NK-92 (cell line): ENCODE data around the gene C12orf75.
"Not testable (repeated sequence)": the region's sequence is repeated elsewhere in the genome, so short reads cannot be mapped to it uniquely, and the experiment has no call there.

ENCODE experiments used
- DNase-seq: peaks from one replicate; lab custom pipeline; 2025; ENCODE audit not compliant: unreplicated experiment; lab: John Stamatoyannopoulos, UW

C12orf75 gene

GRCh38 chr12:105369014-105369413 lies 38.5 kb downstream of the C12orf75 start:
- no peak for DNase-seq

DNA sequence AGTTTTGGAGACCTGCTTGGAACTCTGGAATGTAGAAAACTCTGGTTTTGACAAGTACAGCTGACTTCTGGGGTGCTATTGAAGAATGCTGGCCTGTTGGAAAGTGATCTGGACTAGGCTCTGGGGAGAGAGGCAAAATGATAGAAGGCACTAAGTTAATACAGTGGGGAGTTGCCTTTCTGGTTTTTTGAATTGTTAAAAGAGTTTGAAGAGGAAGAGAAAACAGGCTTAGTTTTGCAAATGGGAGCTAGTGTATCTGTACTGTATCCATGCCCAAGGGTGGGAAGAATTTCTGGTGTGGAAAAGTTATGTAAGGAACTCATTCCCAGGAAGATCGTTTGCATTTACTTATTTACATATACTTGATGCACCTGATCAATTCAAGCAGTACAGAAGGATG lies 43.8 kb downstream of the C12orf75 start:
- no peak for DNase-seq

GRCh38 chr12:105377077-105377476 lies 46.6 kb downstream of the C12orf75 start:
- DNase-seq, result no peak

GRCh38 chr12:105378911-105379310 lies 48.4 kb downstream of the C12orf75 start:
- DNase-seq, result no peak

DNA sequence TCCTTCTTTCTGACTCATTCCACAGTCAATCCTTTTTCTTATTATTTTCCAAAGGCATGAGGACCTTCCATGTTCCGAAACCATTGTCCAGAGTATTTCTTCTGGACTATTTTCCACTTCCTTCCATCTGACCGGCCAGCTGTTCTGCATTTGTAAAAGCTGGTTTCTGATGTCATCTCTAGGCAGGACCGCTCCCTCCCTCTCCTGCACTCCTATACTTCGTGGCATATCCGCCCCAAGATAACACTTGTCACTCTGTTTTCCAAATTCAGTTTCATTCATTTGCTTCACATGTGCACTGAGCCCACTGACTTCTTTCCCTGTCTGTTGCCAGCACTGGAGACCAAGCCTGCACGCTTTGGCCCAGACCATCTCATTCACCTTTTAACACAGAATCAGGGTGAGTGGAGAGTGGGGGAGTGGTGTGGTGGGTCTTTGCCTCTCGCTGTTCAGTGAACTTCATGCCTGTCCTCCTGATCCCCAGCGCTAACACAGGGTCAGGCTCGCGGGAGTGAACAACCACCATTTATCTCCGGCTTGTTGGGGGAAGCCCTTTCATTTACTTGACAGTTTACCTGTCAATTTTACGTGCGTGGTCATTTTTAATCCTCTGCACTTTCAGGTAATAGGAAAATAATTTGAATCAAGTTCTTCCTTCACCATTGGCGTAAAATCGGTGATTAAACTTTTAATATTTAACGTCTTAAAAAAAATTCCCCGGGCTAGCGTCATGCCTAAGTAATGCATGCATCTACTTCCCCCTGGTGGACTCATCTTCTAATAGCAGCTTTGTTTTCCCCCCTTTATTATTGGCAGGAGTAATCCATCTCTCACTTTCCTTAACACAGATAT lies 52.5 kb downstream of the C12orf75 start:
- no peak for DNase-seq

DNA sequence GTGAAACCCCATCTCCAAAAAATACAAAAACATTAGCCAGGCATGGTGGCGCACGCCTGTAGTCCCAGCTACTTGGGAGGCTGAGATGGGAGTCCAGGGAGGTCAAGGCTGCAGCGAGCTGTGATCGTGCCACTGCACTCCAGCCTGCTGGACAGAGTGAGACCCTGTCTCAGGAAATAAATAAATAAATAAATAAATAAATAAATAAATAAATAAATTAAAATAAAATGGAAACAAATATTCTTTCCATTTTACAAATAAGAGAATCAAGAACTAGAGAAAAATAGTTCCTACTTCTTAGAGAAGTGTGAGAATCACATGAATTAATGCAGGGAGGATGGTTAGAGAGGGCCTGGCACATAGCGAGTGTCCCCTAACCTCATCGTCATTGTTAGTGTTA lies 53.7 kb downstream of the C12orf75 start:
- no peak for DNase-seq

- DNase-seq, result no peak
These were observed 54.5 kb downstream of the C12orf75 start for GRCh38 chr12:105384916-105385535.

DNA sequence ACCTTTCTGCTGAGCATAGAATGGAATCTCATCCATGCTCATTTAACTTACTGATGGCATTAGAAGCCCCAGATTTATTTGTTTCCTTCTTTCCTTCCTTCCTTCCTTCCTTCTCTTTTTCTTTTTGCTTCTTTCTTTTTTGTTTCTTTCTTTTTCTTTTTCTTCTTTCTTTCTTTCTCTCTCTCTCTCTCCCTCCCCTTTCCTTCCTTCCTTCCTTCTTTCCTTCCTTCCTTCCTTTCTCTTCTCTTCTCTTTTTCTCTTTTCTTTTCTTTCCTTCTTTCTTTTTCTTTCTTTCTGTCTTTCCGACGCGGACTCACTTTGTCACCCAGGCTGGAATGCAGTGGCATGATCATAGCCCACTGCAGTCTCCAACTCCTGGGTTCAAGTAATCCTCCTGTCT lies 55.9 kb downstream of the C12orf75 start:
- no peak for DNase-seq

- DNase-seq, result no peak
These were observed 60.7 kb downstream of the C12orf75 start for GRCh38 chr12:105391231-105391630.

DNA sequence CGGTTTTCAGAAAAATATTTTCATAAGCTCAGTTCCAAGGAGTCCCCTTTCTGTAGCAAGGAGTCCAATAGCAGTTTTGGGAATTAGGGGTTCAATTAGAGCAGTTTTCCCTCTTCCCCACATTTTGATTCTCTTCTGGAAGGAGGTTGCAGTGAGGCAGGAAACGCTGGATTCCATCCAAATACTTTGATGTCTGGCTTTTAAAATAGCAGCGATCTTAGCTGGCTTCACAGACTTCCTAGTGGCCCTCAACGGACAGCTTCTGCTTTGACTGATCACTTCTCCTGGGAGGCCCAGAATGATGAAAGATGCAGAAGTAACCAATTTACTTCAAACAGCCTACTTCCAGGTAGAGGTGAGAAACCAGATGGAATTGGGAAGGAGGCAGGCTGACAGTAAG lies 63.1 kb downstream of the C12orf75 start:
- no peak for DNase-seq

GRCh38 chr12:105396024-105396423 lies 65.5 kb downstream of the C12orf75 start:
- no peak for DNase-seq

DNA sequence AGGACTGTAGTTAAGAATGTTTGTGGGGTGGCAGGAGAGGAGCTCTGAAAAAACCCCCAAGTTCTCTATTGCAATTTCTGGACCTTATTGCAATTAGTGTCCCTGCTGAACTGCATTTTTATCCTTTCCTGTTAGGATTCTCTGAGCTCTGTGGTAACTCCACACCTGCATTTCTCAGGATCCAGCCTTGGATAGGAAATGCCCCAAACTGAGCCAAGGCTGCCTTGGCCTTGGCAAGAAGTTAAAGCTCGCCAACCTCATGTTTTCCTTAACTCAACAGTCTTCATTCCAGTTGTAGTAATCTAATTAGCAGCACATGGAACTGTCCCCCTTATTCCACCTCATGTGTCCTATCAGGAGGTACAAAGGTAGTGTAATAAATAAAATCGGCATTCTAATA lies 66.5 kb downstream of the C12orf75 start:
- DNase-seq, result no peak

GRCh38 chr12:105398930-105399329 lies 68.4 kb downstream of the C12orf75 start:
- no peak for DNase-seq

DNA sequence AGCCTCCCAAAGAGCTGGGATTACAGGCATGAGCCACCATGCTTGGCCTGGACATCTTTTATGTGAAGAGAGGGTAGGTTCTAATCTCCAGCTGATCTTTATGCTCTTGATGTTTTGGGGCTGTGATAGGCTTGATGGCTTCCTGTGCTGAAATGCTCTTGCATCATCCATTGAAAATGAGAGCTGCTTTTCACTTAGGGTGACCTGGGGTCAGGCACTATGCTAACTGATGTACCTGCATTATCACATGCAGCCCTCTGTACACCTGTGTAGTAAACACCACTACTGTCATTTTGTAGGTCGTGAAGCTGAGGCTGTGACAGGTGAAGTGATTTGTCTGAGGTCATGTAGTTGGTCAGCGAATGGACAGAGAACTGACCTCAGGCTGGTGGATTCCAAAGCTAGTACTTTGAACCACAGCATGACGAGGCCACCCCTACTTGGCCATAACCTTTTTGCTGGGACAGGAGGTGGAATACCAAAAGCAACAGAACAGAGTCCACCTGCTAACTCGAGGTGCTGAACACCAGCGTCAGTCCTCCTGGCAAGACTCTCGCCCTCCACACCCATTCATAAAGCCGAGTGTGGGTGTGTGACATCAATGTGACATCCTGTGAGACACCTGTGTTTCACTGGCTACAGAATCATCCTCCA lies 69.1 kb downstream of the C12orf75 start:
- no peak for DNase-seq

DNA sequence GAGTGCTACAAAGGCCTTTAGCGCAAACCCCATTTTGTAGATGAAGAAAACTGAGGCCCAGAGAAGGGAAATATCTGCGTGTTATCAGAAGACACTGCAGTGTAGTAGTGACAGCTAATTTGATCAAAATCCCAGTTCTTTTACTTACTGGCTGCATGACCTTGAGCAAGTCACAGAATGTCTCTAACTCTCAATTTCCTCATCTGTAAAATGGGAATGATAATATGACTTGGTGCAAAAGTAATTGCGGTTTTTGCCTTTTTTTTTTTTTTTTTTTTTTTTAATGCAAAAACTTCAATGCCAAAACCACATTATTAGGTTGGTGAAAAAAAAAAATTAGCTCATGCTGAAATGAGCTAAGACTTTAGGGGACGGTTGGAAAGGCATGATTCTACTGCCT lies 69.7 kb downstream of the C12orf75 start:
- no peak for DNase-seq

DNA sequence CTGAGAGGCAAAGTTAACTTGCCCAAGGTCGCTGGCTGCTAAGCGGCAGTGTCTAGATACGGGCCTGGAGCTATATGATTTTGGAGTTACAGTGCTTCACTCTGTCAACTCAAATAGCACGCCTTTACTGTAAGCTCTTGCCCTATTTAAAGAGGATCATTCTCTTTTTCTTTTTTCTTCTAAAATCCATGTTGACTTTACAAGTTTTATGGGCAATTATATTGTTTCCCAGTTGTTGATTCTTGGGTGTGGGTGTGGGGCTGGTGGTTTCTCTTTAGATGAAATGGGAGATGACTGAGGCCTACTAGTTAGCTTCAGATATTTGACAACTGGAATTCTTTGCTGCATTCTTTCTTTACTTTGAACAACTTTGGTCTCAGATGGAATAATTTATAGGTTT lies 70.7 kb downstream of the C12orf75 start:
- no peak for DNase-seq

DNA sequence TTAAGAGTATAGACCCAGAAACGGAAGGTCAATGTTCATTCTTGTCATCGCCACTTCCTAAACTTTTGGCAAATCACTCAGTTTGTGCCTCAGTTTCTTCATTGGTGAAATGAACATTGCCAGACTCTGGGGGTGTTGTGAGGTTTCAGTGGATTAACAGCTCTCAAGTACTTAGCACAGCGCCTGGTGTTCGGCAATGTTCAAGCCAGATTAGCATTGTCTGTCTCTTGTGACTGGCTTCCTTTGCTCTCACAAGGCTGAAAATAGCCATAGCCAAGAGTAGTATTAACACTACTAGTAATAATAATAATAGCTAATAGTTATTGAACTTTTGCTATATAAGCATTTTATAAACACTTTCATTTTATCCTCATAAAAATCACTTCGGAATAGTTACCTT lies 71.9 kb downstream of the C12orf75 start:
- DNase-seq, result no peak

GRCh38 chr12:105403095-105403494 lies 72.6 kb downstream of the C12orf75 start:
- no peak for DNase-seq

GRCh38 chr12:105404134-105404533 lies 73.6 kb downstream of the C12orf75 start:
- DNase-seq, result not testable (repeated sequence)

DNA sequence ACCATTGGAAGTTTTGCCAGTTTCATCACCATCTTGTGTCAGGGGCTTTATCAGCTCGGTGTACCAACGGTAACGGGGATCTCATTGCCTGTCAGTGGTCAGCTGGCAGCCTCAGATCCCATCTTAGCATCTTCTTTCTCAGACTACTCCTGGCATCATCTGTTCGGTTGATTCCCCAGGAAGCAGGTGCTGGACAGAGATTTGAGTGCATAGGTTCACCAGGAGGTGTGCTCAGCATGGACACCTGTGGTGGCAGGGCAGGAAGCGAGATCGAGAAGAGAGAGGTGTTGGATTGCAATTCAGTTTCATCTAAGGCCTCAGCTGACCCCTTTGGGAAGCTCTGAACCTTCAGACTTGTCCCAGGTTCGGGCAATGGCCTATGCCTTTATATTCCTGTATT lies 76.0 kb downstream of the C12orf75 start:
- DNase-seq, result no peak

DNA sequence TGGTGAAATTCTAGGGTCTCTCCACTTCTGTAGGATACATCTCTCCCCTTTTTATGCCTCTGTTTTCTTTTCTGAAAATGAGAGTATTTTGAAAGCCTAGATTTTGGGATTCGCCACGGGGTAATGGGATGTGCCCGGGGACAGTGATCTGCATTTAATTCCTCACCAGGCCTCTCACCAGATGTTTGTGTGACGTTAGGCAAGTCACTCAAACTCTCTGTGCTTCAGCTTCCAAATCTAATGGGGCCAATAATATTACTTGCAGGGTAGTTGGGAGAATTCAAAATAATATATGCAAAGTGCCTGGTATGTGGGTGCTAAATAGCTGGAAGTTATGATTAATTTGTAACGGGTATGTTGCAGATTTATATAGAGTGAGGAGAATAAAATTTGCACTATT lies 78.8 kb downstream of the C12orf75 start:
- no peak for DNase-seq

DNA sequence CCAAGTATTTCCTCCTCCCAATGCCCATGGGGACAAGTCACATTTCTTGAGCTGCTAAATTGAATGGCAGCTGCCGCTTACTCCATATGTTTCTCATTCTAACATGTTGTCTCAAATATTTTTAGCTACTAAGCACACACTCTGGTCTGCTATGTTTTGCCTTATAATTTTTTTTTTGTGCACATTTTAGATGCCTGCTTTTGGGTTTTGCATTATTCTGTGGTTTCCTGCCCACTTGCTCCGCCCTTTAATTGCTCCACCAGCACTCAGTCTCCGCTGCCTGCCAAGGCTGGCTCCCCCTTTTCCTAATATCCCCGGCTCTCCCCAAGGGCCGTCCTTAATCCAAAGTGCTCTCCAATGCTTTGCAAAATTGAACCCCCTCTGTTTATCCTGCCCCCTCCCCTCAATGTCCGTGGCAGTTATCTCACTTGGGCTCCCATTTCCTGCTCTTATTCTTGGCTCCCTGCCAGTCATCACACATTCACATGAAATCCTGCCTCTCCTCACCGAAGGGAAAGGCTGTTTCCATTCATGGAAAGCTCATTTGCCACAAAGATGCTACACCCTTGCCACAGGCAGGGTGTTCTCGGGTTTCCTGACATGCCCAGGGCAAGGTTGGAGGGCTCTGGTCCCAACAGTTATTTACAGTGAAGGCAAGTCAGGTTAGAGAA lies 79.4 kb downstream of the C12orf75 start:
- DNase-seq, result no peak
